HG02759 (cell line): ENCODE results near the gene EFNA2.
"Not testable (repeated sequence)": the region's sequence is repeated elsewhere in the genome, so short reads cannot be mapped to it uniquely, and the experiment has no call there.

Experiments
- ATAC-seq: cut with Tn5 transposase; IDR thresholded peaks from one replicate; pipeline ENCODE4 v1.9.1; 2021; ENCODE audit warnings: mild to moderate bottlenecking, moderate library complexity; ENCODE audit not compliant: unreplicated experiment

The EFNA2 gene

GRCh38 chr19:1315470-1316166 is 29.9 kb downstream of the EFNA2 start:
- ATAC-seq = no peak

- ATAC-seq = no peak
Measured at GRCh38 chr19:1316466-1316865, 30.8 kb downstream of the EFNA2 start.

- no peak for ATAC-seq
Measured at GRCh38 chr19:1317274-1318003, 31.8 kb downstream of the EFNA2 start.

GRCh38 chr19:1318678-1319471 is 33.2 kb downstream of the EFNA2 start:
- no peak for ATAC-seq

GRCh38 chr19:1320282-1320650 is 34.6 kb downstream of the EFNA2 start:
- ATAC-seq = not testable (repeated sequence)

GRCh38 chr19:1321539-1321938 is 35.9 kb downstream of the EFNA2 start:
- ATAC-seq = no peak

- ATAC-seq = no peak
Measured at GRCh38 chr19:1322198-1322981, 36.7 kb downstream of the EFNA2 start.

GRCh38 chr19:1324249-1324805 is 38.7 kb downstream of the EFNA2 start:
- ATAC-seq = no peak

GRCh38 chr19:1324806-1325567 is 39.3 kb downstream of the EFNA2 start:
- no peak for ATAC-seq

- no peak for ATAC-seq
Measured at GRCh38 chr19:1325568-1326294, 40.1 kb downstream of the EFNA2 start.

GRCh38 chr19:1327125-1327524 is 41.5 kb downstream of the EFNA2 start:
- ATAC-seq = no peak

- ATAC-seq = not testable (repeated sequence)
Measured at GRCh38 chr19:1332208-1332607, 46.5 kb downstream of the EFNA2 start.

- ATAC-seq = no peak
Measured at GRCh38 chr19:1336079-1336684, 50.5 kb downstream of the EFNA2 start.

- no peak for ATAC-seq
Measured at GRCh38 chr19:1340681-1341469, 55.2 kb downstream of the EFNA2 start.

- no peak for ATAC-seq
Measured at GRCh38 chr19:1343041-1343440, 57.4 kb downstream of the EFNA2 start.

- no peak for ATAC-seq
Measured at GRCh38 chr19:1349211-1349610, 63.5 kb downstream of the EFNA2 start.

- no peak for ATAC-seq
Measured at GRCh38 chr19:1350867-1351266, 65.2 kb downstream of the EFNA2 start.
